Measurements from ENCODE around the gene SENP1. TPM values are rescaled to one million over a fixed set of nuclear protein-coding genes. Genes with fewer than 3 reads are reported as not detected.

Gene SENP1
- total RNA-seq, 1 experiment from 2014 or later: 28.8 TPM

GRCh38 chr12:48119834-48120195, 13.9 kb upstream of the SENP1 start:
- no peak overlapping the region for H2BK12ac ChIP-seq (ENCODE audit: insufficient read length, low read depth, low read length)
- Mint-ChIP-seq H3K9me3 (peaks cover 1 to 5% of the 10 kb centered on the region in 2 experiments; a peak in 4 of 5 replicates), H3K27ac (peak overlapping the region in 2 of 3 experiments; percentile 24 to 82; a peak in 5 of 7 replicates), H3K36me3 (ENCODE audit: insufficient read depth in 1 of 3, low read depth in 3 of 3) (peaks cover 0 to 21% (median 15%) of the 10 kb centered on the region in 3 experiments; a peak in 5 of 7 replicates), H3K4me3 (peak overlapping the region; percentile 90 to 98), H3K27me3 (ENCODE audit: low read depth) (peaks cover 8% of the 10 kb centered on the region), H3K4me1 (peaks cover 21% of the 10 kb centered on the region in 2 experiments)
- H4K5ac ChIP-seq (ENCODE audit: insufficient read length, low read depth, low read length): no peak overlapping the region
- no peaks in the 10 kb centered on the region for H3K27me3 ChIP-seq (ENCODE audit: insufficient read depth, low read length)
- H3K9me3 ChIP-seq (ENCODE audit: control insufficient read depth, low read depth, low read length): no peaks in the 10 kb centered on the region
- no peak overlapping the region for H3K23ac ChIP-seq (ENCODE audit: insufficient read length, low read depth, low read length)
- TF ChIP-seq CTCF (conservative IDR thresholded peaks at IDR 0.05): no peak
- H2AK5ac ChIP-seq (ENCODE audit: insufficient read length, low read length): no peak overlapping the region
- H3K4me2 ChIP-seq (ENCODE audit: insufficient read depth, insufficient read length, low read length): peak overlapping the region; percentile 94
- H3K18ac ChIP-seq (ENCODE audit: insufficient read length, low read depth, low read length): no peak overlapping the region
- H4K91ac ChIP-seq (ENCODE audit: insufficient read length, low read depth, low read length): no peak overlapping the region
- no peak for DNase-seq
- no peak overlapping the region for H3K14ac ChIP-seq (ENCODE audit: insufficient read depth, low read length)
- H2AFZ ChIP-seq (ENCODE audit: low read length): no peak overlapping the region
- H3K9ac ChIP-seq (ENCODE audit: extremely low read depth, insufficient read length, low read length): peak overlapping the region; percentile 85
- H3K79me1 ChIP-seq (ENCODE audit: insufficient read depth, low read depth, low read length, poor library complexity, severe bottlenecking): no peaks in the 10 kb centered on the region
- H3K79me2 ChIP-seq (ENCODE audit: insufficient read depth, low read length): peaks cover 6% of the 10 kb centered on the region; the same call in 1 of the 2 replicates
- no peak overlapping the region for H3K56ac ChIP-seq (ENCODE audit: insufficient read length, low read depth, low read length)
- H4K20me1 ChIP-seq (ENCODE audit: control insufficient read depth, insufficient read depth, insufficient read length): no peaks in the 10 kb centered on the region
- no peaks in the 10 kb centered on the region; the same call in 1 of the 2 replicates for H3K4me1 ChIP-seq (ENCODE audit: insufficient read depth, low read length)
- peaks cover 8% of the 10 kb centered on the region for H3K23me2 ChIP-seq (ENCODE audit: insufficient read length, low read depth, low read length, poor library complexity, severe bottlenecking)
- H3K4ac ChIP-seq (ENCODE audit: low read depth, low read length): no peak overlapping the region
- no CpG with 5 or more reads among the region's 5 CpGs for WGBS (ENCODE audit: extremely low coverage, insufficient read length, low lambda C conversion rate)
- H3T11ph ChIP-seq (ENCODE audit: low read length): no peak overlapping the region
- H4K8ac ChIP-seq (replicated peaks; ENCODE audit: insufficient read length, low read depth, low read length): no peak overlapping the region
- no peak overlapping the region for H2BK5ac ChIP-seq (ENCODE audit: insufficient read length, low read length)
- H2BK120ac ChIP-seq (ENCODE audit: low read depth, low read length, poor library complexity, severe bottlenecking): no peak overlapping the region
- H2BK20ac ChIP-seq (ENCODE audit: low read depth, low read length, poor library complexity, severe bottlenecking): no peak overlapping the region
- no peak overlapping the region for H2BK15ac ChIP-seq (ENCODE audit: low read depth, low read length)
- H3K27ac ChIP-seq (ENCODE audit: insufficient read length, low read depth, low read length): no peak overlapping the region
